Measurements from ENCODE around the gene EMSY.

- TF ChIP-seq ZNF670 (CRISPR knock-in tag; IDR thresholded peaks at IDR 0.05; ENCODE audit: borderline replicate concordance) (no peak), CREB1 (IDR thresholded peaks at IDR 0.05) (no peak), CREB1 (CRISPR knock-in tag; IDR thresholded peaks at IDR 0.05) (no peak), USF2 (IDR thresholded peaks at IDR 0.05; ENCODE audit: low read depth, low read length) (no peak), USF2 (CRISPR knock-in tag; IDR thresholded peaks at IDR 0.05; ENCODE audit: borderline replicate concordance) (no peak), SAFB2 (CRISPR knock-in tag; IDR thresholded peaks at IDR 0.05; ENCODE audit: borderline replicate concordance, low read depth) (no peak), E2F1 (CRISPR knock-in tag; IDR thresholded peaks at IDR 0.05) (no peak), ZSCAN5A (CRISPR knock-in tag; IDR thresholded peaks at IDR 0.05; ENCODE audit: borderline replicate concordance) (no peak), ATF7 (IDR thresholded peaks at IDR 0.05) (no peak), ATF7 (CRISPR knock-in tag; IDR thresholded peaks at IDR 0.05) (no peak), SIN3A (IDR thresholded peaks at IDR 0.05; ENCODE audit: borderline replicate concordance, low read depth, low read length) (no peak), TEF (CRISPR knock-in tag; IDR thresholded peaks at IDR 0.05) (no peak), ZNF513 (CRISPR knock-in tag; conservative IDR thresholded peaks at IDR 0.05) (no peak)
Measured at GRCh38 chr11:76459299-76459698, 14.5 kb downstream of the EMSY start.
